Kidney (tissue), 14 donors: ENCODE data around the gene CERS1. TPM values are rescaled to one million over a fixed set of nuclear protein-coding genes. Genes with fewer than 3 reads are reported as not detected.

Experiments used
- DNase-seq, 5 donors: peaks; one replicate each; pipeline ENCODE4 v3.0.0-alpha.2; 2013 to 2020
- FAIRE-seq: peaks from 2 replicates; lab custom pipeline; 2012; peaks lifted over from hg19 to GRCh38; lab: Jason Lieb, UNC
- H3K27ac ChIP-seq, 2 donors: one replicate each; pipeline ENCODE4 v1.7.0; 2013; ENCODE audit warnings: low read depth in 2 of 2, low read length in 2 of 2, inconsistent platforms in 1 of 2
- H3K27me3 ChIP-seq: one replicate; pipeline ENCODE4 v1.7.1; 2013; ENCODE audit warnings: low read length, inconsistent platforms; ENCODE audit not compliant: control insufficient read depth, insufficient read depth
- H3K36me3 ChIP-seq, 3 donors: one replicate each; pipeline versions ENCODE4 v1.7.0 to v1.7.1; 2013; ENCODE audit warnings: low read length in 3 of 3, control low read depth in 1 of 3, inconsistent platforms in 1 of 3; ENCODE audit not compliant: insufficient read depth in 3 of 3, control insufficient read depth in 2 of 3
- H3K4me1 ChIP-seq, 3 donors: one replicate each; pipeline versions ENCODE4 v1.7.0 to v1.7.1; 2013; ENCODE audit warnings: low read length in 3 of 3, inconsistent platforms in 1 of 3, low read depth in 1 of 3; ENCODE audit not compliant: control insufficient read depth in 2 of 3, insufficient read depth in 2 of 3
- H3K4me3 ChIP-seq, 3 donors: one replicate each; pipeline versions ENCODE4 v1.7.0 to v1.8.1; 2013; ENCODE audit warnings: low read length in 3 of 3, control low read depth in 1 of 3, inconsistent platforms in 1 of 3
- H3K9ac ChIP-seq, 3 donors: one replicate each; pipeline versions ENCODE4 v1.7.0 to v1.7.1; 2013; ENCODE audit warnings: low read length in 3 of 3, control low read depth in 1 of 3, inconsistent platforms in 1 of 3
- H3K9me3 ChIP-seq, 3 donors: one replicate each; pipeline versions ENCODE4 v1.7.0 to v1.7.1; 2013; ENCODE audit warnings: low read length in 3 of 3, control low read depth in 1 of 3, inconsistent platforms in 1 of 3; ENCODE audit not compliant: control insufficient read depth in 2 of 3, insufficient read depth in 1 of 3
- intact Hi-C: fragments of 100-400 bp; cut with DNase I; formaldehyde crosslinking; loops from one replicate; pipeline ENCODE4 v1.11.1; 2022
- polyA plus RNA-seq: library from polyadenylated mRNA; stranded (reverse); fragments of 350-450 nt; fragmentation: Illumina TruSeq; extraction: RNeasy Lipid Tissue Mini Kit (QIAGEN cat#74804); gene quantifications from one replicate; pipeline ENCODE4 v1.2.3, GENCODE V29; 2014; ENCODE audit warnings: low read depth, low replicate concordance; ENCODE audit not compliant: insufficient read depth
- total RNA-seq: library from RNA; stranded (reverse); fragmentation: NEBNext Ultra II Directional; extraction: Animal tissue kit (Norgen Biotek cat#: 25700); gene quantifications from one replicate; pipeline ENCODE4 v1.2.1, GENCODE V29; 2021
- TF ChIP-seq, protein P1 (sequence below): IDR thresholded peaks from 3 replicates; pipeline ENCODE4 v1.5.1; 2012; ENCODE audit warnings: mild to moderate bottlenecking, moderate library complexity, borderline replicate concordance; ENCODE audit not compliant: insufficient read depth; ENCODE audit errors: extremely low read depth
- donor health status: control.
- donor health status: control.
- donor health status: control.
- donor health status: control.
- donor health status: control.
- donor health status: DM: yes; HTN: yes; CAD: no.
- donor health status: Normal renal cell carcinoma (clear cell type).

CERS1 gene
- total and polyA plus RNA-seq, 2 donors from 2014 or later = 0.50 TPM; not detected in 1

DNA sequence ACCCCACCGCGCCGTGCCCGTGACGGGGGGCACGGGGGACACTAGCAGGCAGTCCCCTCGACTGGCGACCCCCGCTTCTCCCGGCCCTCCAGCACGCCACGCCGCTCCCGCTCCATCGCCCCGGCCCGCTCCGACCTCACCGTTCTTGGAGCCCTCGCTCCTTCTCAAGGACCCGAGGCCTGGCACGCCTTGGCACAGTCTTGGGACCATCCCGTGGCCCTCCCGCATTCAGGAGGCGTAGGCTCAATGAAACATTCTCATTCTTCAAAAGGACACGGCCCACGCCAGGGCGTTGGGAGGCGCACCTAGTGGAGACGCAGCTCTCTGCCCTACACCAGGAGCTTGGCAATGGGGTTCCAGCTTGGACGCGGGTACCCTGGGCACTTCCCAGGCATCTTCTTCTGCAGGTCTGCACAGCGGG, 473 bp upstream of the CERS1 start:
- DNase-seq = peak in 2 of 5 donors; percentile 37 to 62
- Histone ChIP-seq H3K4me3 (no peak overlapping the region), H3K9ac (no peak overlapping the region), H3K27ac (no peak overlapping the region), H3K36me3 (peaks cover 0 to 3% (median 0%) of the 10 kb centered on the region in 3 donors), H3K4me1 (no peaks in the 10 kb centered on the region), H3K27me3 (no peaks in the 10 kb centered on the region), H3K9me3 (no peaks in the 10 kb centered on the region)
- intact Hi-C loops = no loop called here
- no peak for FAIRE-seq
- TF ChIP-seq, protein P1, sequence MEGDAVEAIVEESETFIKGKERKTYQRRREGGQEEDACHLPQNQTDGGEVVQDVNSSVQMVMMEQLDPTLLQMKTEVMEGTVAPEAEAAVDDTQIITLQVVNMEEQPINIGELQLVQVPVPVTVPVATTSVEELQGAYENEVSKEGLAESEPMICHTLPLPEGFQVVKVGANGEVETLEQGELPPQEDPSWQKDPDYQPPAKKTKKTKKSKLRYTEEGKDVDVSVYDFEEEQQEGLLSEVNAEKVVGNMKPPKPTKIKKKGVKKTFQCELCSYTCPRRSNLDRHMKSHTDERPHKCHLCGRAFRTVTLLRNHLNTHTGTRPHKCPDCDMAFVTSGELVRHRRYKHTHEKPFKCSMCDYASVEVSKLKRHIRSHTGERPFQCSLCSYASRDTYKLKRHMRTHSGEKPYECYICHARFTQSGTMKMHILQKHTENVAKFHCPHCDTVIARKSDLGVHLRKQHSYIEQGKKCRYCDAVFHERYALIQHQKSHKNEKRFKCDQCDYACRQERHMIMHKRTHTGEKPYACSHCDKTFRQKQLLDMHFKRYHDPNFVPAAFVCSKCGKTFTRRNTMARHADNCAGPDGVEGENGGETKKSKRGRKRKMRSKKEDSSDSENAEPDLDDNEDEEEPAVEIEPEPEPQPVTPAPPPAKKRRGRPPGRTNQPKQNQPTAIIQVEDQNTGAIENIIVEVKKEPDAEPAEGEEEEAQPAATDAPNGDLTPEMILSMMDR = no peak

DNA sequence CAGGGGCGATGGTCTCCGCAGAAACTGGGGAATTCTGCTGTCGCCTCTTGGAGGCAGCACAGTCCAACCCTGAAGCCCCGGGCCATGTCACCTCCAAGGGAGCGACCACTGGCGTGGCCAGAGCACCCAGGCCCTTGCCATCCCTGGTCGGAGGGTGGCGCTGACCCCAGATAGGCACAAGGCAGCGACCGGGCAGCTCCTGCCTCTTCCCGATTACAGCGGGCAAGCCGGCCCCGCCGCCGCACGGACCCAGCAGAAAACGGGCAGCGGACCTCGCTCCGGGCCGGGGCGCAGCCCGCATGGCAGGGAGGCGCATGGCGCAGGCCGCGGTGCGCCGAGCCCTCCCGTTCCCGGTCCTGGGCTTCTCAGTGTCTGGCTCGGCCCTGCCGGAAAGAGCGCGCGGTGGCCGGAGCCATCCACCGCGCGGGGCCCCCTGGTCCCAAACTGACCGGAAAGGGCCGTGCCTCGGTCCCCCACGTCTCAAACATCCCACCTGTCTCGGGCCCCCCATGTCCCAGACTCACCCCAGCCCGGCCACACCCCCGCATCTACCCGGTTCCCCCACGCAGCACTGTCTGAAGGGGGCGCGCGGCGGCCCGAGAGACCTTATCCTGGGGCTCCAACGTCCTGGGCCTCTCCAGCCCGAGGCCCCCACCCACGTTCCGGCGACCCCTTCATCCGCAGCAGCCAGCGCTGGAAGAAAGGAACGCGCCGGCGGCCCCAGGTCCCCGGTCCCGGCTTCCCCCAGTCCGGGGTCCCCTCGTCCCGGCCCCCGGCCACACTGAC, 727 bp downstream of the CERS1 start:
- peak; percentile 77 to 86 (median 78) for DNase-seq
- no peaks in the 10 kb centered on the region for H3K27me3 ChIP-seq
- H3K36me3 ChIP-seq = no peaks in the 10 kb centered on the region
- no peaks in the 10 kb centered on the region for H3K9me3 ChIP-seq
- H3K4me3 ChIP-seq = no peak overlapping the region
- no peak overlapping the region for H3K9ac ChIP-seq
- TF ChIP-seq, protein P1 = peak; percentile 9
- intact Hi-C loops = no loop called here
- no peak for FAIRE-seq
- no peaks in the 10 kb centered on the region for H3K4me1 ChIP-seq
- no peak overlapping the region for H3K27ac ChIP-seq

DNA sequence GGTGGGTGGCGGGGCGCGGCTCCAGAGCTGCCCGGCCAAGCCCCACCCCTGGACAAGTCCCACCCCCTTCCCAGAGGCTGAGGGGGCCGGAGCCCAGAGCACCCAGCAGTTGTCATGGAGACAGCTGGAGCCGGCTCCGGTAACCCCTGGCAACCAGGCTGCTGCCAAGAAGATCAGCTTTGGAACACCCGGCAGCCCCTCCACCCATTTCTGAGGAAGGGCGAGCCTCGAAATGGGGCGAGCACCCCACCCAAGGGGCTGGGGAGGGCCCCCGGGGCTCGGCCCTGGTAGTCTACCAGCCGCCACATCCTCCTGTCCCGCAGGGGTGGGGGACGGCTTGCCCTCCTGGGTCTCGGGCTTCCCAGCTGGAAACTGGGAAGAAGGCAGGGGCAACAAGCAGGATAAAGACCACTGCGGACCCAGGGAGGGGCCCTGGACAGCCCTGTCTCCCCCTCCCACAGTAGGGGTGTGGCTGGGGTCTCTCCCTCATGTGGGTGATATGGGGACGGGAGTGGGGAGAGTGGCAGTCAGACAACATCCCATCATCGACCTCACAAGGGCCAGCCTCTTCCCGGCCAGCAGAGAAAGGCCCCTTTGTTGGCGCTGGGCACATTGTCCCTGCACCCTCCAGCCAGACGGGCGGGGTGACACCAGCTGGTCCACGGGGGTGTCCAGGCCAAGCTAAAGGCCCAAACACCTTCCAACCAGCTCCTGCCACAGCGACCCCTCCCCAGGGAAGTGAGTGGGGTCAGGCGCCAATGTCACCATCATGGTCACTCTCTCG, 1.5 kb downstream of the CERS1 start:
- TF ChIP-seq, protein P1 = no peak
- Histone ChIP-seq H3K27me3 (no peaks in the 10 kb centered on the region), H3K4me1 (no peaks in the 10 kb centered on the region), H3K36me3 (no peaks in the 10 kb centered on the region), H3K27ac (no peak overlapping the region), H3K9ac (no peak overlapping the region), H3K4me3 (no peak overlapping the region), H3K9me3 (no peaks in the 10 kb centered on the region)
- DNase-seq (peak; percentile 60 to 85 (median 78)), FAIRE-seq (no peak)
- intact Hi-C loops = no loop called here
